GM18907 (cell line): ENCODE measurements around the gene FNDC11.
A peak's percentile ranks its signal among the peaks of the same experiment; 100 is the strongest.
"Not testable (repeated sequence)": the region's sequence is repeated elsewhere in the genome, so short reads cannot be mapped to it uniquely, and the experiment has no call there.

Experiments
- ATAC-seq: cut with Tn5 transposase; IDR thresholded peaks from one replicate; pipeline ENCODE4 v1.9.1; 2021; ENCODE audit warnings: mild to moderate bottlenecking, moderate library complexity; ENCODE audit not compliant: unreplicated experiment

Gene FNDC11

GRCh38 chr20:63552481-63553249 lies 1.3 kb upstream of the FNDC11 start:
- ATAC-seq, result peak; percentile 60

GRCh38 chr20:63553251-63553932 lies 567 bp upstream of the FNDC11 start:
- peak; percentile 36 for ATAC-seq

GRCh38 chr20:63554361-63555278 lies 661 bp downstream of the FNDC11 start:
- ATAC-seq, result no peak

- ATAC-seq, result no peak
Measured at GRCh38 chr20:63555661-63556381, 1.9 kb downstream of the FNDC11 start.

GRCh38 chr20:63556873-63557478 lies 3.0 kb downstream of the FNDC11 start:
- no peak for ATAC-seq

GRCh38 chr20:63557481-63557891 lies 3.5 kb downstream of the FNDC11 start:
- no peak for ATAC-seq

- no peak for ATAC-seq
Measured at GRCh38 chr20:63558804-63559484, 5.0 kb downstream of the FNDC11 start.

GRCh38 chr20:63559485-63560332 lies 5.8 kb downstream of the FNDC11 start:
- ATAC-seq, result not testable (repeated sequence)

GRCh38 chr20:63560333-63560805 lies 6.4 kb downstream of the FNDC11 start:
- ATAC-seq, result no peak

GRCh38 chr20:63560856-63561609 lies 7.1 kb downstream of the FNDC11 start:
- ATAC-seq, result no peak

GRCh38 chr20:63561624-63562396 lies 7.9 kb downstream of the FNDC11 start:
- ATAC-seq, result no peak

- no peak for ATAC-seq
Measured at GRCh38 chr20:63562461-63563224, 8.7 kb downstream of the FNDC11 start.

- no peak for ATAC-seq
Measured at GRCh38 chr20:63563225-63563935, 9.4 kb downstream of the FNDC11 start.

GRCh38 chr20:63564036-63564810 lies 10.3 kb downstream of the FNDC11 start:
- ATAC-seq, result no peak
